GM18499 (cell line): ENCODE measurements around the gene CXCL13.
"Not testable (repeated sequence)": the region's sequence is repeated elsewhere in the genome, so short reads cannot be mapped to it uniquely, and the experiment has no call there.

Experiments used
- ATAC-seq: cut with Tn5 transposase; IDR thresholded peaks from one replicate; pipeline ENCODE4 v1.9.1; 2021; ENCODE audit warnings: moderate number of reproducible peaks; ENCODE audit not compliant: insufficient read depth, unreplicated experiment

The CXCL13 gene, protein sequence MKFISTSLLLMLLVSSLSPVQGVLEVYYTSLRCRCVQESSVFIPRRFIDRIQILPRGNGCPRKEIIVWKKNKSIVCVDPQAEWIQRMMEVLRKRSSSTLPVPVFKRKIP

DNA sequence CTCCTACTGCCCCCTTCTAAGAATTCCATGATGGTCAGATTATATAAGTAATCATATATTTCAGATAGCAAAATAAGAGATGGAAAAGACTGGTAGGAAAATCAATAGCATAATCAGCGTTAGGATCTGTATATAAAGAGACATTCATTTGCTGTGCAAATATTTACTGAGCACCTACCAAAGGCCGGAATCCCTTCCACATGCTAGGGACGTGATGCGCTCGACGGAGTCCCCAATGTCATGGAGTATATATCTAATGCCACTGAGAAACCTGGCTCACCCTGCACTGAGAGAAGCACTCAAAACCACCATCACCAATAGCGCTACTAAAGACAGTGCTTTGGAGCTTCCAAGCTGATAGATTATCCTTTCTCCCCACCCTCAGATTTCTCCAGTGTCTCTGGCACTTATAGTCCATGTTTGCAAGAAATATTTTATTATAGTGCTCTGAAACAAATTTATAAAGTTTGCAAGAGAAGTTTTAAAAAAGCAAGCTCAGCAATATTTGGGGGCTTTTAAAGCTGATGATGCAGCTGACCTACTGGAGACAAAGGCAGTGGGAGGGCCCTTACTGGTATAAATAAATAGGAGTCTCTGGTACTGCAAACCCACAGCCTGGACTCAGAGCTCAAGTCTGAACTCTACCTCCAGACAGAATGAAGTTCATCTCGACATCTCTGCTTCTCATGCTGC lies at the start of gene CXCL13:
Gene CXCL13, plus strand, starts transcription at position 611 of the 693 bp plus-strand sequence. Its CDS starts 46 bp downstream, at position 657.
- no peak for ATAC-seq

DNA sequence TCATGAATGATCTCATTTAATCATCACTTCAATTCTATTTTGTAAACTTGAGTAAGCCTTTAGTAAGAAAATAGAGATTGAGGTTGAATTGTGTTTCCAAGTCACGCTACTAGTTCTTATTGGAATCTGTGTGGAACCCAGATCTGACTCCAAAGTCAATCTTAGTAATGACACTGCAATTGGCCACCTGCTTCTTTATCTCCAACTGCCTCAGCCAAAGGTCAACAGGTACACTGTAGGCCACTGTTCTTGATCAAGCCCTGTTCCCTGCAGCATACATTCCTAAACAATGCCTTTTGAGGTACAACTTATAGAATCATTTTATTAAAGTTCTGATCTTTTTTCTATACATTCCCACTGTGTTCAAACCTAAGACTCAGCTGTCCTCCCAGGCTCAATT lies 45.5 kb upstream of the CXCL13 start:
- no peak for ATAC-seq

DNA sequence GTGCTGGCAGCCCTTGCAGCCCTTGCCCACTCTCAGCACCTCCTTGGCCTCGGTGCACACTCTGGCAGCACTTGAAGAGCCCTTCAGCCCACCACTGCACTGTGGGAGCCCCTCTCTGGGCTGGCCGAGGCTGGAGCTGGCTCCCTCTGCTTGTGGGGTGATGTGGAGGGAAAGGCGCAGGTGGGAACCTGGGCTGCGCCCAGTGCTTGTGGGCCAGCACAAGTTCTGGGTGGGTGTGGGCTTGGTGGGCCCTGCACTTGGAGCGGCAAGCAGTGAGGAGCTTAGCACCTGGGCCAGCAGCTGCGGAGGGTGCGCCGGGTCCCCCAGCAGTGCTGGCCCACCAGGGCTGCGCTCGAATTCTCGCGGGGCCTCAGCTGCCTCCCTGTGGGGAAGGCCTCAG lies 43.9 kb upstream of the CXCL13 start:
- ATAC-seq, result not testable (repeated sequence)

DNA sequence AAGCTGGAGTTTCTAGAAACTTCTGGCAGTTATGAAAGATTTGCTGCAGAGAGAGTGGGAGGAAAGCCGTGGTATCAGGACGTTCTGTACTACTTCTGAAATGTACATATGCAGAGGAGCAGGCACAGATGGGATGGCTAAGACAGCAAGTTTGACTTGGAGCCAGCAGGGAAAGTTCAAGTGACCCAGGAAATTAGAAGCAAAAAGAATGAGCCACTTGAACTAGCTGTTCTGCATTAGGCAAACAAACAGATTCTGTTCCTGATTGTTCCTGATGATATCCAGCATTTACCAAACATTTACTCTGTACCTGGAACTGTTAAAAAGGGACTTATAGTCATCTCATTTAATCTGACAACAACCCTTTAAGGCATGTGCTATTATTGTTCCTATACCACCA lies 41.4 kb upstream of the CXCL13 start:
- no peak for ATAC-seq

DNA sequence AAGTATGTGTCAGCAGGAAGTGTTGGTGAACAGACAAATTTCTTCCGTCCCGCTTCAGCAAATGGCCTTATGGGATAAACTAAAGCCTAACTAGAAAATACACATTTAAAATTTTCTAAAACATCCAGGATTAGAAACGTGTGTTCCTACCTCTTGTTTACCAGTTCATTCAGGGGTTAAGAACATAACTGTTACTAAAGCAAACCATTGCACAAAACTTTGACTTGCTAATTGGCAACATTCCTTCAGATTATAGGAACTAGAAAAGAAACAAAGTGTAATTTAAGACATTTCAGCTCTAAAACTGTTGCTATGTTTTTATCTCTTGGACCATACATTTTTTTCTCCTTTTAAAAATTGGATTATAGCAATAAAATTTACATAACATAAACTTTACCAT lies 39.5 kb upstream of the CXCL13 start:
- no peak for ATAC-seq

DNA sequence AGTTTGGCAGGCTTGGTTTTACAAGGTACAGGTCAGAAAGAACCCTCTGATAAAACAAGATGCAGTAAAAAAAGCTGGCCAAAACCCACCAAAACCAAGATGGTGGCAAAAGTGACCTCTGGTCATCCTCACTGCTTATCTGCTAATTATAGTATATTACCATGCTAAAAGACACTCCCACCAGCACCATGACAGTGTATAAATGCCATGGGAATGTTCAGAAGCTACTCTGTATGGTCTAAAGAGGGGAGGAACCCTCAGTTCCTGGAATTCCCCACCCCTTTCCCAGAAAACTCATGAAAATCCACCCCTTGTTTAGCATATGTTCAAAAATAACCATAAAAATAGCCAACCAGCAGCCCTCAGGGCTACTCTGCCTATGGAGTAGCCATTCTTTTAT lies 38.1 kb upstream of the CXCL13 start:
- no peak for ATAC-seq

DNA sequence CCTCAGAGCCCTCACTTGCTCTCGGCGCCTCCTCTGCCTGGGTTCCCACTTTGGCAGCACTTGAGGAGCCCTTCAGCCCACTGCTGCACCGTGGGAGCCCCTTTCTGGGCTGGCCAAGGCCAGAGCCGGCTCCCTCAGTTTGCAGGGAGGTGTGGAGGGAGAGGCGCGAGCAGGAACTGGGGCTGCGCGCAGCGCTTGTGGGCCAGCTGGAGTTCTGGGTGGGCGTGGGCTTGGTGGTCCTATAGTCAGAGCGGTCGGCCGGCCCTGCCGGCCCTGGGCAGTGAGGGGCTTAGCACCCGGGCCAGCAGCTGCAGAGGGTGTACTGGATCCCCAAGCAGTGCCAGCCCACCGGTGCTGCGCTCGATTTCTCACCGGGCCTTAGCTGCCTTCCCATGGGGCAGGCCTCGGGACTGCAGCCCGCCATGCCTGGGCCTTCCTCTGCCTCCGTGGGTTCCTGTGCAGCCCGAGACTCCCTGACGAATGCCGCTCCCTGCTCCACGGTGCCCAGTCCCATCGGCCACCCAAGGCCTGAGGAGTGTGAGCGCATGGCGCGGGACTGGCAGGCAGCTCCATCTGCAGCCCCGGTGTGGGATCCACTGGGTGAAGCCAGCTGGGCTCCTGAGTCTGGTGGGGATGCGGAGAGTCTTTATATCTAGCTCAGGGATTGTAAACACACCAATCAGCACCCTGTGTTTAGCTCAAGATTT lies 35.0 kb upstream of the CXCL13 start:
- ATAC-seq, result not testable (repeated sequence)

DNA sequence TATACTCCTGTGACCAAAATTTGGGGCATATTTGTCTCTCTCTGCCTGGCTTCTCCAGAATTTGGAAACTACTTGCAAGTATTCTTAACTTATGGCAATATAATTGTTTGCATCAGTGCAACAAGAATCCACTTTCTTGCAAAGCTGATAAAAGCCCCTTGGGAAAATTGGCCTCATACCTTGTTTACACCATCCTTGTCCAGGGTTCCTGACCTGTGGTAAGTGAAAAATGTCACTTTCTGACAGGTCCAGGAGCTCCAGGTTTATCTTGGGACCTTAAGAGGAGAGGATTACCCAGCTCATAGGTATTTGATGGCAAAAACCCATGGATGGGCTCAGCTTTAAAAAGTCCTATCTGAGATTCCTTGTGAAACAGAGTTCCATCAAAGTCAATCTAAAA lies 29.3 kb upstream of the CXCL13 start:
- no peak for ATAC-seq

DNA sequence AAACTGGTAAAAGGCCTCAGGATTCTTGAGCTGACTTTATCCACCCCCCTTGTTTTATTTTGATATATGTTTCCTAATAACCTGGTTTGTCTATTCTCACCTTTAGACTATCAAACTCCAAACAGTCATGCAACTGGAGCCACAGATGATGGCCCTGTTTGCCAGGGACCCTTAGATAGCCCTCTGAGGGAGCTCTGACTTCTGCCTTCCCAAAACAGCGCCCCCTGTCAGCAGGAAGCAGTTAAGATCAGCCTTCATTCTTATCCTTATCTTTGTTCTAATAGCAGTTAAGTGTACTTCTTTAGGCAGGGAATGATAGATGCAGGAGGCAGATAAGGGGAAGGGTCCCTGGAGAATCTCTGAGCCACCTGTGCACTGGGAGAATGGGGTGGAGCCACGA lies 27.5 kb upstream of the CXCL13 start:
- no peak for ATAC-seq

DNA sequence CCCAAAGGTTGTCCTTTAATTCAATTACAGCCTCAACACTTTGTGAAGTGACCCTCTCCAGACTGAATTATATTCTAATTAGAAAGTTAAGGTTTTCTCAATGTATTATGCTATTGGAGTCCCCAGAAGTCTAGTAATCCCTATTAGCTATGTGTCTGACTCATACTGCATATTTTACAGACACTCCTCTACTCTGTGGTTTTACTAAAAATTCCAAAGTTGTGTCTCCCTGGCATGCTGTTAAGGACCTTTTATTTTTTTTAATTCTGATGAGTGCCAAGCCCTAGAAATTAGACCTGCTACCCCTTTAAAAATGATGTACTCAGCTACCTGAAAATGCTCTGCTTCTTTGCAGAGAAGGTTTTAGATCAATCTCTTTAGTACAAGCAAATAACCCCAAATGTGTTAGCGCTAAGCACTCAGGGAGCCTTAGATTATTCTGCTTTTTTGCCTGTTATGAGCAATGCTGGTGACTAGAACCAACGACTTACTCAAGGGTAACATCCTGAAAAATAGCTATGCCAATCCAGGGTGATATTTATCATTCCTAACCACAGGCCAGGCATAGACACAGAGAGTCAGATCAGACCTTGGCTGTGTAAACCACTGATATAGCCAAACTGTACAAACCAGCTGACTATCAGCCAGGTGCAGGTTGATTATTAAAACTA lies 26.1 kb upstream of the CXCL13 start:
- ATAC-seq, result no peak

DNA sequence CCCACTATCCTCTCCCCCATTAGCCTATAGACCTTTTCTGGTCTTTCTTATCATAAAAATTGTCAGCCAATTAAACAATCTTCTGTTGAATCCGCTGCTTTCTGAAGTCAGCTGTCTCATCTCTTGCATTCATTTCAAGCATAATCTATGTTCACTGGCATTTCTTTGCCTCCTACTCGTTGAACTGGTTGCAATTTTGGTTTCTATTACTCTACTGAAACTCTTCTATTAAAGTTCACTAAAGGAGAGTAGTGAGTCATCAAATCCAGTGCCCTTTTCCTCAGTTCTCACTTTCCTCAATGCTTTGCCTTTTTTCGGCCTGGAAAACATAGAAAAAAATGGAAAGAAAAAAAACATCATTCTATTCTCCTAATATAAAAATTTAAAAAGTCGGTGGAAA lies 23.9 kb upstream of the CXCL13 start:
- ATAC-seq, result no peak

DNA sequence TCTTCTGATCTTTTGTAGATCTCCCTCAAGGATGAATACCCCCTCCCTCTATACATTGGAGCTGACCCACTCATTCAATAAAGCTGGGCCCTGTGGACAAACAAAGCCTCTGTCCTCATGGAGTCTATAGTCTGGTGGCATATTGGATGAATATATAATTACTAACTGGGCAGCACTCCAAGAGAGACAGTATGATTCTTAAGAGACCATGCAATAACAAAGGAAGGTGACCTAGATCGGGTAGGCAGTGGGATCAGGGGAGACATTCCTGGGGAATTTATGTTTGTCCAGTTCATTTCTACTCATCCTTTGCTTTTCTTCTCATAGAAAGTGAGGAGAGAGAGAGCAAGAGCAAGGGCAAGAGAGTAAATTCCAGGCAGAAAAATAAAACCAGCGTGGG lies 23.5 kb upstream of the CXCL13 start:
- ATAC-seq, result no peak

DNA sequence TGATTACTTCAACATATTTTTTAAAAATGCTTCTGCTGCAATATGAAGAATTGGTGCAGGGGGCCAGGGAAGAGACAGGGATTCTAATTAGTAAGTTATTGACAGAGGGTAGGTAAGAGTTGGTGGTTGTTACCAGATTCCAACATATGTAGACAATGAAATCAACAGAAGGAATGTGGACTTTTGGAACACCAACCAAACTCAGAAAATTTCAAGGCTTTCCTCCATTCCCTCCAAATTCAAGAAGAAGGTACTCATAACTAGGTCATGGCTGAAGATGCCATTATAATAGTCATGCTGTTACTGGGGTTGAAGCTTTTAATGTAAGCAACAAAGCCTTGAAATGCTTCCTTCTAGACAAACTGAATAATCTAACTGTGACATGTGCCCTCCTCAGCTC lies 22.9 kb upstream of the CXCL13 start:
- ATAC-seq, result no peak

DNA sequence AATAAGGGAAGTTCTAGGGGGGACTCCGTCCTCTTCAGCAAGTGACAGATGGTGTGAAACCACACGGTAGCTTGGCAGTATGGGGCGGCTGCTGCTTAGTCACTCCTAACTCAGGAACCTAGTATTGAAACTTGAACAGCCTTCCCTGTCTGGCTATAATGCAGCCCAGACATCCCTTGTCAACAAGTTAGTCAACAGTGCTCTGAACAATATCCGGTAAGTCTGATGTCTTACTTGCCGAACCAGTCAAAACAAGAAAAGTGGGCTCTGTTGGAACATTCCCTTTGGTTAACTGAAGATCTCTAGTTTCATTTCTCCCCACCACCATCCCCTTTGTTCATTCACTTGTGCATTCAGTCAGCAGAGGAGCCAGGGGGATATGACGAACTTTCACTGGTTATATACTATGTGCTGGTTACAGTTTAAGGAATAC lies 18.7 kb upstream of the CXCL13 start:
- peak; percentile 99 for ATAC-seq

DNA sequence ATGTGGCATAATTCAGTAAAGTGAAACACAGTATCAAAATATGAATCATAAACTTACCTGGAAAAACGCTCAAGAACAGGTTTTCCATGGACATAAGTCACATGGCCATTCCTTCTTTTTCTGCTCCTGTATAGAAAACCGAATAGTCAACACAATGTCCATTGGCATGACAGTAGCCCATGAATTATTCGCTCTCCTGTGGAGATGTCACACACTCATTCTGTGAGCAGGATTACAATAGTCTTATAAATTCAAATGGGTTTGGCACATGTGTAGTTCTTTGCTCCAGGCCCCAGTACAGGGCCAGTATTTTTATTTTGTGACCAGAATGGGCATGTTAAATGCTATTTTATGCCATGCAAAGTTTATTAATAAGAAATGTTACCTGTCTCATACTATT lies 15.1 kb upstream of the CXCL13 start:
- no peak for ATAC-seq

DNA sequence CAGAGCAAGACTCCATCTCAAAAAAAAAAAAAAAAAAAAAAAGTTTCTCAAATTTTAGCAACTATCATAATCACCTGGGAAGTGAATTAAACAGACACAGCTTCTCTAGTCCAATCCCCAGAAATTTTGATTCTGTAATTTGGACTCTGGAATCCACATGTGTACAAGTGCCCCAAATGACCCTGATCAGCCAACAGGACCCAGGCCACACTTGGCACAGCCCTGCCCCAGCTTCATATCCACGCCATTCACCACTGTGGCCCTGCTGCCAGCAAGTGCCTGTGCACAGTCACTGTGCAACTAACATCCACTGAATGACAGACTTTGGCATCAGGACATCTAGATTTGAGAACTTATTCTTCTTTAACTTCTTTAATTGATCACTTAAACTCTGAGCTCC lies 14.1 kb upstream of the CXCL13 start:
- no peak for ATAC-seq

DNA sequence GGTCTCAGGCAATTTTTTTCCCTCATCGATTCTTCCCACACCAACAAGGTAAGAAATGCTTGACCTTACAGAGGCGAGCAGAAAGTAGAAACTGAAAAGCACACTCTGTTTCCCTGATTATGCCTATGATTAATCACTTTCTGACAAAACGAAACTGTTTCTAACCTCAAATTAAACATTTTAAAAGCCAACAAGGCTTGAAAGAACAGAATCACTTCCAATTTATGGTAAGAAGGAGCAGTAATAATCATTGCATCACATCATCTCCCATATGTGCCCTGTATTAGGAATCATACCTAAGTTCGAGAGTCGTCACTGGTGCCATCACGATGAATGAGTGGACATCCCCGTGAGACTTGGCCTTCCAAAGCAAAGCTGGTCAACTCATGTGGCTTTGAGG lies 12.5 kb upstream of the CXCL13 start:
- ATAC-seq, result no peak

DNA sequence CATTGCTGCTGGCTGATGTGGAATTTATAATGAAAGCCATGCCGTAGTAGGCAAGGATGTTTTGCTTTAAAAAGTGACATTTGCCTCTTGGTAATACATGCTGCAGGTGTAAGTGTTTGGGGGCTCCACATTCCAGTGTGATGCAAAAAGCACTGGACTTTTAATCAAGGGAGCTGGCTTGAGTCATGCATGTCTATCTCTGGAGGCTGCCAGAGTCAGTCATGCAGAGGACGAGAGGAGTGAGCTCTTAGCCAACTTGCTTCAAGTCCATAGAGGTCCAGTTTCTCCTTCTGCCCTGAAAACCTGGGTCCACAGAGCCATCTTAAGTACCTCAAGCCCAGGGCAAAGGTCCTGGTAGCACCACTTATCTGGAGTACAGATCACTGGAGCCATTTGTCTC lies 11.6 kb upstream of the CXCL13 start:
- no peak for ATAC-seq

DNA sequence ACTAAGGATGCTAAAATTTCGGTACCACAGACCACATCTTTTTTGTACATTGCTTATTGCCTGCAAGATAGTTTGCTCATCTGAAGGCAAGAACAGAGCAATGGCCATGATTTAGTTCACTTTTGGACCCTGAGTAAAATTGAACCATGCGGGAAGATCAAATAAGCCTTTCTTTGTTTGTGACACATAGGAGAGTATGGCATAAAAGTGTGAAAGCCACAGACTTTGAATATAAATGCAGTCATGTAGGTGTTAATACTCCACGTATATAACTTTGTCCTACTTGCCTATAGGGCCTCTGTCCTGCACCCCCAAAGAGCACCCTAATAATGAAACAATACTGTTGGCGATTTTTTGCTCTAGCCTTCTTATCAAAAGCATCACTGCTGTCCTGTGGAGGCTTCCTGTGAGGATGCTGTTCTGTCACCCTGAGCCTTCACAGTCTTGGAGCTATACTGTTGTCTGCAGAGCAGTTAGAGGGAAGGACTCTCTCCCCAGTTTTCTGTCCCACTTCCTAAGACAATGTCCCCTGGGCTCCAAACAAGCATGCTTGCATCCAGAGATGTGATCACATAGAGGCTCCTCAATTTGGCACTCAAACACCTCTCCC lies 10.2 kb upstream of the CXCL13 start:
- no peak for ATAC-seq

DNA sequence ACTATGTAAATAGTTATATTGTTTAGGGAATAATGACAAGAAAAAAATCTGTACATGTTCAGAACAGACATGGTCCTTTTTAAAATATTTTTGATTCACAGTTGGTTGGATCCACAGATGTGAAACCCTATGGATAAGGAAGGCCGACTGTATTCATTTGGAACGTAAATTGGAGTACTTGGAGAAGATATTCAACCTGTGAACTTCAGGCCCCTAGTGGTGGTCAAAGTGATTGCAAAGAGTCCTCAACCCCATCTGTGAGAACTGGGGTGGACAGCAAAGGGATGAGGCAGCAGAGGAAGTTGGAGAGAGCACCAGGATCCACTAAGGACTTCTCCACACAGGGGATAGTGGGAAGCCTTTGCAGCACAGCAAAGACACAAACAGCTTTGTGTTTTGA lies 6.2 kb upstream of the CXCL13 start:
- ATAC-seq, result no peak
